ENCODE data around the gene KIT.

DNA sequence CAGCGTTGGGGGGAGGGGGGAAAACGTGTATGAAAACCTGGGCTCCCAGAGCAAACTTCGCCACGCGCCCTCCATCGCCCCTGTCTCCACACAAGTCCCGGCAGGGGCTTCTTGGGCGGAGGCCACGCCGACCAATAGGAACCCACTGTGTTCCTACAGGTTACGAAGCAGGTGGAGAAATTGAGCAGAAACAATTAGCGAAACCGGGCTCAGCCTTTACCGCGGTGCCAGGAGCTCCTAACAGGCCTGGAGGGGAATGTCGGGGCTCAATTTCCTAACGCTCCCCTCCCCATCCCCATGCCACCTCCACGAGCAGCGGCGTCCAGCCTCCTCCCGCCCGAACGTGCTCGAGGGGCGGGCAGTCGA lies 589 bp upstream of the KIT start:
- TF ChIP-seq EZH2 (IDR thresholded peaks at IDR 0.05) (no peak), POLR2AphosphoS5 (IDR thresholded peaks at IDR 0.05; ENCODE audit: borderline replicate concordance, low read depth, low read length) (no peak), FOXP2 (optimal IDR thresholded peaks at IDR 0.05; ENCODE audit: control extremely low read depth, extremely low read length, insufficient read depth) (no peak)
